PC-3 (cell line): ENCODE results near the gene KRT86.

ENCODE experiments used
- CTCF ChIP-seq: fragments of 300-600 bp; sonication (generic); conservative IDR thresholded peaks from 2 replicates; pipeline ENCODE4 v1.5.1; 2017; ENCODE audit warnings: antibody characterized with exemption, low read depth, mild to moderate bottlenecking, low read length
- EZH2 ChIP-seq: fragments of 300-600 bp; sonication (generic); IDR thresholded peaks from one replicate; pipeline ENCODE4 v1.6.1; 2017; ENCODE audit warnings: antibody characterized with exemption, mild to moderate bottlenecking, low read length; ENCODE audit not compliant: unreplicated experiment
- EZH2phosphoT487 ChIP-seq: fragments of 300-600 bp; sonication (generic); IDR thresholded peaks from 2 replicates; pipeline ENCODE4 v1.6.1; 2018; ENCODE audit warnings: mild to moderate bottlenecking, antibody characterized with exemption, low read length, borderline replicate concordance

GRCh38 chr12:52314511-52314910 lies 40.1 kb downstream of the KRT86 start:
- TF ChIP-seq EZH2phosphoT487 (no peak), EZH2 (no peak), CTCF (no peak)
